ENCODE data around the gene HLX. TPM values are rescaled to one million over a fixed set of nuclear protein-coding genes. Genes with fewer than 3 reads are reported as not detected.

Gene HLX
- total RNA-seq, 1 experiment from 2014 or later, result 1.8 TPM

DNA sequence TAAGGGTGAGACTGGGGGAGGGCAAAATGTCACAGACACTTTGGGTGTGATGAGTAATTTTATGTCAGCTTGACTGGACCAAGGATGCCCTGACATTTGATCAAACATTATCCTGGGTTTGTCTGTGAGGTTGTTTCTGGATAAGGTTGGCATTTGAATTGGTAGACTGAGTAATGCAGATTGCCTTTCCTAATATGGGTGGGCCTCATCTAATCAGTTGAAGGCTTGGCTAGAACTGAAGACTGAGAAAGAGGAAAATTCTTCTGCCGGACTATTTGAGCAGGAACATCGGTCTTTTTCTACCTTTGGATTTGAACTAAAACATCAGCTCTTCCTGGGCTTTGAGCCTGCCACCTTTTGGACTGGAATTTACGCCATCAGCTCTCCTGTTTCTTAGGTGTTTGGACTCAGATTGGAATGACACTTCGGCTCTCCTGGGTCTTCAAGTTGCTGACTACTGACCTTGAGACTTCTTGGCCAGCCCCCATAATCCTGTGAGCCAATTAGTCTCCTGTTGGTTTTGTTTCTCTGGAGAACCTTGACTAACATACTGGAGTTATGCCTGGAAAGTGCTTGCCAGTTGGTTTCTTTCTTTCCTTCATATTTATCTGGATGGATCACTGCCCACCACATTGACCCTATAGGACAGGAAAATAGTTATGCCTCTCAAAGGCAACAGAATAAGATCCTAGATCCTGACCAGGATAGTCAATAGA lies 44.9 kb upstream of the HLX start:
- H3K4me1 ChIP-seq (ENCODE audit: control insufficient read depth in 1 of 2, insufficient read depth in 2 of 2, low read length in 2 of 2), result no peaks in the 10 kb centered on the region
- ChIA-PET POLR2A (no interaction called here), CTCF (no interaction called here), RAD21 (ENCODE audit: low non-redundant PET in 1 of 2, low total read pairs in 2 of 2, uncharacterized antibody in 2 of 2, unreplicated experiment in 2 of 2) (no interaction called here)
- H3K36me3 ChIP-seq (ENCODE audit: control insufficient read depth in 1 of 2, insufficient read depth in 2 of 2, low read length in 2 of 2), result no peaks in the 10 kb centered on the region
- no peaks in the 10 kb centered on the region for H3K9me2 ChIP-seq (ENCODE audit: insufficient read depth)
- no peaks in the 10 kb centered on the region for H4K20me1 ChIP-seq (ENCODE audit: insufficient read depth)
- intact Hi-C loops (cut with micrococcal nuclease), result no loop called here
- TF ChIP-seq, protein P1, sequence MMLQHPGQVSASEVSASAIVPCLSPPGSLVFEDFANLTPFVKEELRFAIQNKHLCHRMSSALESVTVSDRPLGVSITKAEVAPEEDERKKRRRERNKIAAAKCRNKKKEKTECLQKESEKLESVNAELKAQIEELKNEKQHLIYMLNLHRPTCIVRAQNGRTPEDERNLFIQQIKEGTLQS (IDR thresholded peaks at IDR 0.05), result no peak
- no peak for TF ChIP-seq SP1 (IDR thresholded peaks at IDR 0.05; ENCODE audit: low read depth)
- no peak for TF ChIP-seq EGR1 (IDR thresholded peaks at IDR 0.05; ENCODE audit: low read depth)
- TF ChIP-seq CEBPB (IDR thresholded peaks at IDR 0.05; ENCODE audit: low read depth), result no peak
- TF ChIP-seq ELF1 (IDR thresholded peaks at IDR 0.05; ENCODE audit: borderline replicate concordance, low read depth), result no peak
- TF ChIP-seq ZFX (IDR thresholded peaks at IDR 0.05), result no peak
- no peak for TF ChIP-seq TCF7L2 (IDR thresholded peaks at IDR 0.05; ENCODE audit: borderline replicate concordance, extremely low read depth, insufficient read depth, insufficient read length)
- no peak for TF ChIP-seq EZH2 (IDR thresholded peaks at IDR 0.05)
- no peak for TF ChIP-seq EZH2phosphoT487 (IDR thresholded peaks at IDR 0.05; ENCODE audit: borderline replicate concordance)
- no peak for TF ChIP-seq JUND (IDR thresholded peaks at IDR 0.05)
- TF ChIP-seq ZNF274 (IDR thresholded peaks at IDR 0.05; ENCODE audit: low read depth, low read length), result no peak
- TF ChIP-seq, protein P2, sequence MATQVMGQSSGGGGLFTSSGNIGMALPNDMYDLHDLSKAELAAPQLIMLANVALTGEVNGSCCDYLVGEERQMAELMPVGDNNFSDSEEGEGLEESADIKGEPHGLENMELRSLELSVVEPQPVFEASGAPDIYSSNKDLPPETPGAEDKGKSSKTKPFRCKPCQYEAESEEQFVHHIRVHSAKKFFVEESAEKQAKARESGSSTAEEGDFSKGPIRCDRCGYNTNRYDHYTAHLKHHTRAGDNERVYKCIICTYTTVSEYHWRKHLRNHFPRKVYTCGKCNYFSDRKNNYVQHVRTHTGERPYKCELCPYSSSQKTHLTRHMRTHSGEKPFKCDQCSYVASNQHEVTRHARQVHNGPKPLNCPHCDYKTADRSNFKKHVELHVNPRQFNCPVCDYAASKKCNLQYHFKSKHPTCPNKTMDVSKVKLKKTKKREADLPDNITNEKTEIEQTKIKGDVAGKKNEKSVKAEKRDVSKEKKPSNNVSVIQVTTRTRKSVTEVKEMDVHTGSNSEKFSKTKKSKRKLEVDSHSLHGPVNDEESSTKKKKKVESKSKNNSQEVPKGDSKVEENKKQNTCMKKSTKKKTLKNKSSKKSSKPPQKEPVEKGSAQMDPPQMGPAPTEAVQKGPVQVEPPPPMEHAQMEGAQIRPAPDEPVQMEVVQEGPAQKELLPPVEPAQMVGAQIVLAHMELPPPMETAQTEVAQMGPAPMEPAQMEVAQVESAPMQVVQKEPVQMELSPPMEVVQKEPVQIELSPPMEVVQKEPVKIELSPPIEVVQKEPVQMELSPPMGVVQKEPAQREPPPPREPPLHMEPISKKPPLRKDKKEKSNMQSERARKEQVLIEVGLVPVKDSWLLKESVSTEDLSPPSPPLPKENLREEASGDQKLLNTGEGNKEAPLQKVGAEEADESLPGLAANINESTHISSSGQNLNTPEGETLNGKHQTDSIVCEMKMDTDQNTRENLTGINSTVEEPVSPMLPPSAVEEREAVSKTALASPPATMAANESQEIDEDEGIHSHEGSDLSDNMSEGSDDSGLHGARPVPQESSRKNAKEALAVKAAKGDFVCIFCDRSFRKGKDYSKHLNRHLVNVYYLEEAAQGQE (IDR thresholded peaks at IDR 0.05; ENCODE audit: low read depth), result no peak
- no peak overlapping the region for H3K27ac ChIP-seq (ENCODE audit: low read depth, low read length)
- no peaks in the 10 kb centered on the region for H3K9me3 ChIP-seq (ENCODE audit: control insufficient read depth in 1 of 2, insufficient read depth in 1 of 2, low read depth in 1 of 2, low read length in 2 of 2)
- no peak overlapping the region for H3K9ac ChIP-seq (ENCODE audit: low read length)
- no TSS peak for BruUV-seq (replicated peaks)
- H3K79me2 ChIP-seq (ENCODE audit: insufficient read depth, low read length), result no peaks in the 10 kb centered on the region
- H3K27me3 ChIP-seq (ENCODE audit: insufficient read depth, low read length), result no peaks in the 10 kb centered on the region
- DNase-seq (ENCODE audit: low read depth, low spot score) (no peak), ATAC-seq (no peak)
- H3K4me2 ChIP-seq (ENCODE audit: low read length), result no peak overlapping the region
- no peak overlapping the region for H2AFZ ChIP-seq (ENCODE audit: low read depth, low read length, poor library complexity, severe bottlenecking)
- no peak overlapping the region for H3K4me3 ChIP-seq (replicated peaks in 1 of 2; ENCODE audit: low read depth in 1 of 2, low read length in 2 of 2)

Measured in HCT116 (cell line).